HepG2 (cell line): ENCODE results near the gene PEA15. TPM values are rescaled to one million over a fixed set of nuclear protein-coding genes. Genes with fewer than 3 reads are reported as not detected.
A peak's percentile ranks its signal among the peaks of the same experiment; 100 is the strongest.

Experiments used
- ATAC-seq: fragments of 200-7000 bp; cut with Tn5 transposase; 3 replicates; pipeline ENCODE4 v1.9.1; 2020; ENCODE audit warnings: mild to moderate bottlenecking, moderate library complexity
- BruUV-seq: library from RNA; stranded (reverse); fragments of 400-500 nt; replicated peaks from 2 replicates; lab custom pipeline; 2021; lab: Mats Ljungman, UMichigan
- CTCF ChIA-PET: fragments of 300-600 bp; formaldehyde crosslinking; extraction: SDS; loops from one replicate; lab custom pipeline; 2021; ENCODE audit warnings: low total read pairs, inconsistent platforms, low intra/inter-chr PET ratio; lab: Yijun Ruan, JAX
- POLR2A ChIA-PET: fragments of 350-600 bp; sonication (Branson Sonifier 250); formaldehyde crosslinking; loops from one replicate; lab custom pipeline; 2020; ENCODE audit warnings: antibody characterized with exemption, inconsistent platforms; lab: Yijun Ruan, JAX
- DNase-seq: peaks from one replicate; pipeline ENCODE4 v3.0.0-alpha.2; 2015; ENCODE audit warnings: low spot score
- FAIRE-seq: peaks from 3 replicates; lab custom pipeline; 2011; peaks lifted over from hg19 to GRCh38; lab: Jason Lieb, UNC
- H2AFZ ChIP-seq: one replicate; pipeline ENCODE4 v1.6.1; 2011; ENCODE audit warnings: low read length, inconsistent platforms
- H3K27ac ChIP-seq: fragments of 300-600 bp; 3 replicates; pipeline ENCODE4 v1.8.0; 2011; ENCODE audit warnings: mixed run types, mild to moderate bottlenecking, mixed read lengths, low read length, inconsistent platforms; ENCODE audit not compliant: insufficient read depth; ENCODE audit errors: extremely low read length
- H3K27me3 ChIP-seq, 2 experiments: fragments of 200-600 bp in 1 of 2; 2 replicates in 1 of 2; 3 replicates in 1 of 2; pipeline versions ENCODE4 v1.6.0 to v1.8.0; 2011; ENCODE audit warnings: low read length in 2 of 2, mild to moderate bottlenecking in 2 of 2, moderate library complexity in 2 of 2, inconsistent platforms in 1 of 2; ENCODE audit not compliant: insufficient read depth in 2 of 2, control insufficient read depth in 1 of 2
- H3K36me3 ChIP-seq, 2 experiments: fragments of 200-600 bp in 1 of 2; replicated peaks in 1 of 2; 2 replicates in 1 of 2; 3 replicates in 1 of 2; pipeline versions ENCODE4 v1.5.1 to v1.8.0; 2011; ENCODE audit warnings: low read length in 2 of 2, inconsistent platforms in 1 of 2; ENCODE audit not compliant: insufficient read depth in 2 of 2, control insufficient read depth in 1 of 2
- H3K4me1 ChIP-seq: 2 replicates; pipeline ENCODE4 v1.5.1; 2012; ENCODE audit warnings: low read length, inconsistent platforms; ENCODE audit not compliant: insufficient read depth
- H3K4me2 ChIP-seq: 2 replicates; pipeline ENCODE4 v1.6.0; 2011; ENCODE audit warnings: low read depth, low read length, inconsistent platforms
- H3K4me3 ChIP-seq, 3 experiments: fragments of 200-600 bp in 1 of 3; sonication (generic), shearing (Covaris generic) in 1 of 3; replicated peaks in 1 of 3; 2 replicates each; pipeline ENCODE4 v1.5.1; 2011 to 2016; ENCODE audit warnings: low read length in 3 of 3, inconsistent platforms in 2 of 3, low read depth in 2 of 3, mild to moderate bottlenecking in 2 of 3, control low read depth in 1 of 3, mixed read lengths in 1 of 3; ENCODE audit not compliant: insufficient read depth in 1 of 3
- H3K79me2 ChIP-seq: one replicate; pipeline ENCODE4 v1.6.1; 2011; ENCODE audit warnings: low read length, inconsistent platforms; ENCODE audit not compliant: insufficient read depth
- H3K9ac ChIP-seq: 2 replicates; pipeline ENCODE4 v1.6.0; 2011; ENCODE audit warnings: mild to moderate bottlenecking, low read depth, low read length, inconsistent platforms; ENCODE audit not compliant: insufficient read depth
- H3K9me3 ChIP-seq: 2 replicates; pipeline ENCODE4 v1.5.1; 2012; ENCODE audit warnings: mild to moderate bottlenecking, low read length
- H4K20me1 ChIP-seq: 2 replicates; pipeline ENCODE4 v1.6.0; 2011; ENCODE audit warnings: inconsistent platforms, mild to moderate bottlenecking, low read length, moderate library complexity; ENCODE audit not compliant: insufficient read depth
- ELF3 ChIP-seq: IDR thresholded peaks from 2 replicates; pipeline ENCODE4 v1.6.1; 2016; ENCODE audit warnings: missing genetic modification reagents, missing compliant biosample characterization
- FOXK2 ChIP-seq: fragments of 450-650 bp; IDR thresholded peaks from 2 replicates; pipeline ENCODE4 v1.6.1; 2016
- GATAD2A ChIP-seq: IDR thresholded peaks from 2 replicates; pipeline ENCODE4 v1.6.1; 2016
- JUNB ChIP-seq: sonication (generic); formaldehyde crosslinking; IDR thresholded peaks from 2 replicates; pipeline ENCODE4 v1.8.0; 2022; ENCODE audit warnings: missing genetic modification reagents, mild to moderate bottlenecking, borderline replicate concordance
- NFYC ChIP-seq: IDR thresholded peaks from 2 replicates; pipeline ENCODE4 v1.6.1; 2016; ENCODE audit warnings: missing genetic modification reagents, missing compliant biosample characterization
- NR2F2 ChIP-seq: IDR thresholded peaks from 2 replicates; pipeline ENCODE4 v1.6.1; 2012; ENCODE audit warnings: low read depth, inconsistent platforms, borderline replicate concordance
- RBM22 ChIP-seq: fragments of 200-400 bp; formaldehyde crosslinking; optimal IDR thresholded peaks from 2 replicates; pipeline ENCODE3; 2017; ENCODE audit warnings: mild to moderate bottlenecking, low read length, moderate library complexity
- SRF ChIP-seq: IDR thresholded peaks from 2 replicates; pipeline ENCODE4 v1.6.1; 2011; ENCODE audit warnings: mild to moderate bottlenecking, low read depth, low read length, moderate library complexity
- TBX3 ChIP-seq: fragments of 450-650 bp; IDR thresholded peaks from 2 replicates; pipeline ENCODE4 v1.6.1; 2017; ENCODE audit warnings: antibody characterized with exemption, mild to moderate bottlenecking, inconsistent platforms, borderline replicate concordance
- ZNF234 ChIP-seq: sonication (generic); formaldehyde crosslinking; conservative IDR thresholded peaks from 2 replicates; pipeline ENCODE4 v1.5.1; 2020; ENCODE audit warnings: mild to moderate bottlenecking, missing genetic modification reagents
- ZNF414 ChIP-seq: sonication (generic); formaldehyde crosslinking; IDR thresholded peaks from 2 replicates; pipeline ENCODE4 v1.5.0; 2020; ENCODE audit warnings: missing genetic modification reagents
- WGBS: methylation state at CpG from one replicate; pipeline ENCODE4 v1.1.6; 2017; ENCODE audit warnings: low lambda C conversion rate; 5-methylcytosine and 5-hydroxymethylcytosine counted together
- in situ Hi-C: cut with HindIII; loops from 2 replicates; pipeline ENCODE4 v1.10.0; 2017; ENCODE audit warnings: low pct_unique_long_range_greater_than_20kb; ENCODE audit not compliant: extremely low pct_ligation_motif_present
- intact Hi-C: fragments of 100-400 bp; cut with micrococcal nuclease; formaldehyde crosslinking; loops from one replicate; pipeline ENCODE4 v1.10.0; 2022; ENCODE audit not compliant: unreplicated experiment
- polyA plus RNA-seq, 8 experiments: library from polyadenylated mRNA; depleted of rRNA in 3 of 8; stranded (reverse) in 7 of 8; unstranded in 1 of 8; fragments of >200 nt; fragmentation: Illumina TruSeq in 4 of 8; extraction: Trizol in 4 of 8; gene quantifications; 2 replicates each; pipeline versions ENCODE4 v1.2.1 to v1.2.3, GENCODE V29; 2011 to 2016; ENCODE audit warnings: low read depth in 4 of 8, missing spikeins in 1 of 8, mixed read lengths in 1 of 8; ENCODE audit not compliant: insufficient read depth in 1 of 8
- total RNA-seq, 5 experiments: library from RNA; depleted of rRNA; stranded (reverse); fragments of >200 nt; fragmentation: Illumina TruSeq; extraction: Trizol; gene quantifications; 2 replicates each; pipeline ENCODE4 v1.2.3, GENCODE V29; 2016; ENCODE audit warnings: low read depth in 1 of 5

Gene PEA15
- total and polyA plus RNA-seq, 2 of the 13 experiments (the other 11 are each of a cell fraction or from before 2014, with no cell fraction given), result 12.1 to 35.2 TPM

- 0 out of 2 replicates have a peak, but pooled peaks have one; percentile 7 for TF ChIP-seq FOXK2
- TF ChIP-seq NFYC (CRISPR knock-in tag), result no peak
- WGBS, result 2% methylated on average over 2 of the region's 2 CpGs
- Histone ChIP-seq H3K9ac (no peak overlapping the region), H3K4me3 (no peak overlapping the region), H3K9me3 (no peaks in the 10 kb centered on the region), H2AFZ (no peak overlapping the region), H3K4me2 (no peak overlapping the region), H3K27me3 (peaks cover 1 to 23% of the 10 kb centered on the region in 2 experiments; a peak in 3 of 5 replicates), H3K36me3 (no peaks in the 10 kb centered on the region), H4K20me1 (no peaks in the 10 kb centered on the region), H3K4me1 (peaks cover 34% of the 10 kb centered on the region), H3K27ac (no peak overlapping the region), H3K79me2 (no peaks in the 10 kb centered on the region)
- intact Hi-C loops (loop anchor here (10.0 kb wide), 1 partner anchor 180 kb away; no protein-coding TSS in a partner anchor), in situ Hi-C loops (loop anchor here (5.0 kb wide), 2 partner anchors 58 to 98 kb away; no protein-coding TSS in a partner anchor)
- ChIA-PET POLR2A (no interaction called here), CTCF (no interaction called here)
- BruUV-seq, result no TSS peak
- FAIRE-seq (no peak), DNase-seq (no peak), ATAC-seq (no peak)
Observed at GRCh38 chr1:160194737-160195059, 10.5 kb upstream of the PEA15 start.

GRCh38 chr1:160196143-160196542 is 9.0 kb upstream of the PEA15 start:
- peaks cover 2 to 18% of the 10 kb centered on the region in 2 experiments; a peak in 4 of 5 replicates for H3K27me3 ChIP-seq
- WGBS, result 64% methylated on average over 3 of the region's 4 CpGs
- in situ Hi-C loops, result no loop called here
- ATAC-seq, result no peak
- intact Hi-C loops, result loop anchor here (10.0 kb wide), 1 partner anchor 179 kb away; no protein-coding TSS in a partner anchor
- TF ChIP-seq ELF3 (CRISPR knock-in tag) (no peak), TBX3 (no peak), JUNB (CRISPR knock-in tag) (no peak), ZNF414 (CRISPR knock-in tag) (no peak), RBM22 (no peak), GATAD2A (no peak), ZNF234 (CRISPR knock-in tag) (no peak), SRF (no peak), NR2F2 (no peak)
- no peaks in the 10 kb centered on the region for H3K79me2 ChIP-seq
- H3K9ac ChIP-seq, result no peak overlapping the region
- no peak for FAIRE-seq
- no TSS peak for BruUV-seq
- ChIA-PET CTCF (no interaction called here), POLR2A (no interaction called here)
- no peak overlapping the region for H2AFZ ChIP-seq
- no peaks in the 10 kb centered on the region for H4K20me1 ChIP-seq
- H3K4me1 ChIP-seq, result peaks cover 34% of the 10 kb centered on the region
- no peaks in the 10 kb centered on the region for H3K36me3 ChIP-seq
- H3K9me3 ChIP-seq, result no peaks in the 10 kb centered on the region
- no peak for DNase-seq
- H3K4me3 ChIP-seq, result no peak overlapping the region
- H3K27ac ChIP-seq, result no peak overlapping the region
- H3K4me2 ChIP-seq, result no peak overlapping the region
